HL-60 (cell line): Measurements from ENCODE around the gene PFKFB1.

Experiments
- GABPA ChIP-seq: IDR thresholded peaks from 2 replicates; pipeline ENCODE4 v1.6.1; 2012; ENCODE audit warnings: low read depth
- POLR2AphosphoS5 ChIP-seq: IDR thresholded peaks from 2 replicates; pipeline ENCODE4 v1.6.1; 2012; ENCODE audit warnings: low read depth
- SPI1 ChIP-seq: IDR thresholded peaks from 2 replicates; pipeline ENCODE4 v1.6.1; 2012; ENCODE audit warnings: low read depth, mild to moderate bottlenecking, borderline replicate concordance
- TF ChIP-seq, protein P1 (sequence below): IDR thresholded peaks from one replicate; pipeline ENCODE4 v1.5.1; 2011; ENCODE audit warnings: low read length, control low read depth, inconsistent platforms; ENCODE audit not compliant: insufficient read depth
- TF ChIP-seq, protein P2 (sequence below): IDR thresholded peaks from 2 replicates; pipeline ENCODE4 v1.6.1; 2012; ENCODE audit warnings: low read depth; ENCODE audit not compliant: insufficient replicate concordance

DNA sequence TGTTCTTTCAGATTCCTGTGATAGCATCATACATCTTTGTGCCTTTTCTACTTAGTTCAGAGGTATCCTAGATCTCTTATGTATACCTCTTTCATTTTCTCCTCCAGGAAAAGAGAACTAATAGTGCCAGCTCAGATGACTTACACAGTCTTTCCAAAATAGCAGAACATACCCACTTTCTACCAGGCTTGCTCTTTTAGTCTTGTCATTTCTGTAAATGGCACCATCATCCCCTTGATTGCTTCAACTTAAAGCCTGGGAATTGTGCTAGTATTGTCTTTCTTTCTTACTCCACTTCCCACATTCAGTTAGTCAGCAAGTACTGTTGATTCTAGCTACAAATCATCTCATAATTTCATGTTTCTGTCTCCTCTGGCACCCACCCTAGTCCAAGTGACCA, 11.3 kb upstream of the PFKFB1 start:
- TF ChIP-seq POLR2AphosphoS5 (no peak), SPI1 (no peak), GABPA (no peak)
- TF ChIP-seq, protein P1, sequence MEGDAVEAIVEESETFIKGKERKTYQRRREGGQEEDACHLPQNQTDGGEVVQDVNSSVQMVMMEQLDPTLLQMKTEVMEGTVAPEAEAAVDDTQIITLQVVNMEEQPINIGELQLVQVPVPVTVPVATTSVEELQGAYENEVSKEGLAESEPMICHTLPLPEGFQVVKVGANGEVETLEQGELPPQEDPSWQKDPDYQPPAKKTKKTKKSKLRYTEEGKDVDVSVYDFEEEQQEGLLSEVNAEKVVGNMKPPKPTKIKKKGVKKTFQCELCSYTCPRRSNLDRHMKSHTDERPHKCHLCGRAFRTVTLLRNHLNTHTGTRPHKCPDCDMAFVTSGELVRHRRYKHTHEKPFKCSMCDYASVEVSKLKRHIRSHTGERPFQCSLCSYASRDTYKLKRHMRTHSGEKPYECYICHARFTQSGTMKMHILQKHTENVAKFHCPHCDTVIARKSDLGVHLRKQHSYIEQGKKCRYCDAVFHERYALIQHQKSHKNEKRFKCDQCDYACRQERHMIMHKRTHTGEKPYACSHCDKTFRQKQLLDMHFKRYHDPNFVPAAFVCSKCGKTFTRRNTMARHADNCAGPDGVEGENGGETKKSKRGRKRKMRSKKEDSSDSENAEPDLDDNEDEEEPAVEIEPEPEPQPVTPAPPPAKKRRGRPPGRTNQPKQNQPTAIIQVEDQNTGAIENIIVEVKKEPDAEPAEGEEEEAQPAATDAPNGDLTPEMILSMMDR, result no peak
- TF ChIP-seq, protein P2, sequence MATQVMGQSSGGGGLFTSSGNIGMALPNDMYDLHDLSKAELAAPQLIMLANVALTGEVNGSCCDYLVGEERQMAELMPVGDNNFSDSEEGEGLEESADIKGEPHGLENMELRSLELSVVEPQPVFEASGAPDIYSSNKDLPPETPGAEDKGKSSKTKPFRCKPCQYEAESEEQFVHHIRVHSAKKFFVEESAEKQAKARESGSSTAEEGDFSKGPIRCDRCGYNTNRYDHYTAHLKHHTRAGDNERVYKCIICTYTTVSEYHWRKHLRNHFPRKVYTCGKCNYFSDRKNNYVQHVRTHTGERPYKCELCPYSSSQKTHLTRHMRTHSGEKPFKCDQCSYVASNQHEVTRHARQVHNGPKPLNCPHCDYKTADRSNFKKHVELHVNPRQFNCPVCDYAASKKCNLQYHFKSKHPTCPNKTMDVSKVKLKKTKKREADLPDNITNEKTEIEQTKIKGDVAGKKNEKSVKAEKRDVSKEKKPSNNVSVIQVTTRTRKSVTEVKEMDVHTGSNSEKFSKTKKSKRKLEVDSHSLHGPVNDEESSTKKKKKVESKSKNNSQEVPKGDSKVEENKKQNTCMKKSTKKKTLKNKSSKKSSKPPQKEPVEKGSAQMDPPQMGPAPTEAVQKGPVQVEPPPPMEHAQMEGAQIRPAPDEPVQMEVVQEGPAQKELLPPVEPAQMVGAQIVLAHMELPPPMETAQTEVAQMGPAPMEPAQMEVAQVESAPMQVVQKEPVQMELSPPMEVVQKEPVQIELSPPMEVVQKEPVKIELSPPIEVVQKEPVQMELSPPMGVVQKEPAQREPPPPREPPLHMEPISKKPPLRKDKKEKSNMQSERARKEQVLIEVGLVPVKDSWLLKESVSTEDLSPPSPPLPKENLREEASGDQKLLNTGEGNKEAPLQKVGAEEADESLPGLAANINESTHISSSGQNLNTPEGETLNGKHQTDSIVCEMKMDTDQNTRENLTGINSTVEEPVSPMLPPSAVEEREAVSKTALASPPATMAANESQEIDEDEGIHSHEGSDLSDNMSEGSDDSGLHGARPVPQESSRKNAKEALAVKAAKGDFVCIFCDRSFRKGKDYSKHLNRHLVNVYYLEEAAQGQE, result no peak
